ENCODE results near the gene HLA-DRB1.
"Not testable (repeated sequence)": the region's sequence is repeated elsewhere in the genome, so short reads cannot be mapped to it uniquely, and the experiment has no call there.

Gene HLA-DRB1

DNA sequence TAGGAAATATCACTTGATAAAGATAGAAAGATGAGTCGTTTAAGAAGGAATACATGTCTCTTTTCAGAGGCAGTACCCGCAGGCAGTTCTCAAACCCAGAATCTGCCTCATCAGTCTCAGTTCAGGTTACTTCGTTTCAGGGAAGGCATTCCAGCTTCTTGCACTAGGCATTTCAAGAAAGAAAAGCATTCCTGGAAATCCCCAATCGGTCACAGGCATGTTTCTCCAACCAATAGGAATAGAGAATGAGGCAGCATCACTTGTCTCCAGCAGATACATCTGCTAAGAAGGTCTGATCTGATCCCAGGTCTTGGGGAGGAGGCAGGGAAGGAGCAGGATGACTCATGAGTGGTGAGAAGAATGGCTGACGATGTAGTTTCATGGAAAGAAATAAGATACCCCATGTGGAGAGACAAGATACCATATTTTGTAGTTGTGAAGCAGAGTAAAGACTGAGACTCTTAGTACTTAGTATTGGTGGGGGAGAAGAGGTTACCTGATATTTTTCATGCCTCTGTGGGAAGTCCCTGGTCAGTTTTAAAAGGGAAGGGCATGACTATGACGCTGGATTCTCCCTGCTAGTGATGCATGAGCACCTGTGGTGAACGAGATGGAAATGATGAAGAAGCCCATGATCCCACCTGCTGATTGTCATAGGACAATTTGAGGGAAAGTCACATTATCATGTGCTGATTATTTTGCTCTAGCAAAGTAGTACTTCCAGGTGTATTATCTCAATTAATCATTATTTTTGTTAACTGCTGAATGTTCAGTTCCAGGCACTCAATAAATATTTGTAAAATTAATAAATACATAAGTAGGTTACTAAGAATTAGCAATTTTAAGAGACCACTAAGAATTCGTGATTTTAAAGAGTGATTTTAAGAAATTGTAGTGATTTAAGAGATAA is 20.3 kb upstream of the HLA-DRB1 start:
- peak; percentile 7 to 27 for DNase-seq (ENCODE audit: low read depth in 2 of 2)

DNA sequence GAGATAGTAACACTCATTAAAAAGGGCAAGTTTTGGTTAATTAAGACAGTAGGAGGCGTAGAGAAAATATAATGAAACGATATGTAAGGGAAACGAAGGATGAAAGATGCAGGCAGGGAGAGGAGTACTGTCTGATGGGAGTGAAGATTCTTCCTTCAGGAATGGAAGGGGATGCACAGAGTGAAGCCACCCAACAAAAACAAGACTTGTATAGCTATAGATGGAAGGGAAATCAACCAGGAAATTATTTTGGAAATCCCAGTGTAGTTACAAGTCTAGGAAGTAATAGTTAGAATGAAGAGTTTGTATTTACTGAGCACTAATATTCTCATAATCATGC is 19.7 kb upstream of the HLA-DRB1 start:
- no peak for DNase-seq (ENCODE audit: low read depth in 2 of 2)

- no peak for DNase-seq (ENCODE audit: low read depth in 2 of 2)
Measured at GRCh38 chr6:32608362-32608761, 18.7 kb upstream of the HLA-DRB1 start.

GRCh38 chr6:32607988-32608298 is 18.3 kb upstream of the HLA-DRB1 start:
- DNase-seq (ENCODE audit: low read depth in 2 of 2), result no peak

GRCh38 chr6:32607263-32607987 is 17.8 kb upstream of the HLA-DRB1 start:
- DNase-seq (ENCODE audit: low read depth in 2 of 2), result no peak

GRCh38 chr6:32604434-32604877 is 14.8 kb upstream of the HLA-DRB1 start:
- DNase-seq (ENCODE audit: low read depth in 2 of 2), result no peak

GRCh38 chr6:32603888-32604287 is 14.2 kb upstream of the HLA-DRB1 start:
- DNase-seq (ENCODE audit: low read depth in 2 of 2), result no peak

- DNase-seq (ENCODE audit: low read depth in 2 of 2), result no peak
Measured at GRCh38 chr6:32603222-32603621, 13.6 kb upstream of the HLA-DRB1 start.

- DNase-seq (ENCODE audit: low read depth in 2 of 2), result no peak
Measured at GRCh38 chr6:32602383-32602782, 12.7 kb upstream of the HLA-DRB1 start.

DNA sequence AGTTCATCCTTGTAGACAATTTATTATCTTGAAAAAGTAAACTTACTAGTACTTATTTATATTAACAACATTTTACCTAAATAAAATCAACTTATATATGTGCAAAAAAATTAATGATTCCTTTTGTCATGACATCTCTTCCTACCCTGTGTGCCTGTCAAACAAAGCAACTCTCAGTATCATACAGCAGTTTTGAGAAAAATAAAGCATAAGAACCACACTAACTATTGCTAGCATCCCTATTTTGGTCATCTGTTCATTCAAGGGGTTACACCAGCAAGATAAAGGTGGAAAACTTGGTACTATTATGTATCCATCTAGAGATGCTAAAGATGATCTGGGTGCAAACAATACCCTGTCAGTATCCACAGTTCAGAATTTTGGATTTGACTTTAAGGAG is 7.4 kb upstream of the HLA-DRB1 start:
- no peak for DNase-seq (ENCODE audit: low read depth in 2 of 2)

GRCh38 chr6:32590713-32591112 is 1.1 kb upstream of the HLA-DRB1 start:
- not testable (repeated sequence) for DNase-seq (ENCODE audit: low read depth in 2 of 2)

DNA sequence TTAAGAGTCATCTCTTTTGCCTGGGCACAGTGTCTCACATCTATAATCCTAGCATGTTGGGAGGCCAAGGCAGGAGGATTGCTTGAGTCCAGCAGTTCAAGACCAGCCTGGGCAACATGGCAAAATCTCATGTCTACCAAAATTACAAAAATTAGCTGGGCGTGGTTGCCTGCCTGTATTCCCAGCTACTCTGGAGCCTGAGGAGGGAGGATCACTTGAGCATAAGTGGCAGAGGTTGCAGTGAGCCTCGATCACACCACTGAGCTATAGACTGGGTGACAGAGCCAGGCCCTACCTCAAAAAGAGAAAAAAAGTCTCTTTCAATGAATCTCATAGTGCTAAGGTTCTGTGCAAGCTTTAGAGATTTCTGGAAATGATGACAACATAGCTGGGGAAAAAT is 1.5 kb downstream of the HLA-DRB1 start:
- no peak for DNase-seq (ENCODE audit: low read depth in 2 of 2)

- DNase-seq (ENCODE audit: low read depth in 2 of 2), result no peak
Measured at GRCh38 chr6:32583527-32583898, 6.1 kb downstream of the HLA-DRB1 start.

DNA sequence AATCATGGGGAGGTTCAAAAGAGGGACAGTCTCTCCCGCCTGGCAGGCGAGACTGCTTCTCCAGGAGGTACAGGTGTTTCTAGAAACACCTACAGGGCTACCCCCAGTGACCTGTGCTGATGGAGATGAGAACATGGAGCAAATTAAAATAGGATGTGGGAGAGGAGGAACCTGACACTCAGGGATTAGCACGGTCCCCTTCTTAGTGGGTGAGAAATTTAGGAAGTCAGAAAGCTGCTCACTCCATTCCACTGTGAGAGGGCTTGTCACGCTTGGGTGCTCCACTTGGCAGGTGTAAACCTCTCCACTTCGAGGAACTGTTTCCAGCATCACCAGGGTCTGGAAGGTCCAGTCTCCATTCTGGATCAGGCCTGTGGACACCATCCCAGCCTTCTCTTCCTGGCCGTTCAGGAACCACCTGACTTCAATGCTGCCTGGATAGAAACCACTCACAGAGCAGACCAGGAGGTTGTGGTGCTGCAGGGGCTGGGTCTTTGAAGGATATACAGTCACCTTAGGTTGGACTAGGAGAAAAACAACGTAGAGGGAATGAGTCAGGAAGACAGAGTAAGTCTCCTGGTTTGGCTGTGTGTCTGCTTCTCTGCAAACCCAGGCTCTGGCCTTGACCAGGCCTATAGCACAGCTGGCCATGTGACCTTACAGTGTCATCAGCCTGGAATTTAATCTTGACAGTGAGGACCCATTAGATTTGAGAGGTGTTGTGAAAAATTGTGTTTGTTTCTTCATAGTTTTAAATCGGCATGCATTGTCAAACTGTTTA is 8.1 kb downstream of the HLA-DRB1 start:
- DNase-seq (ENCODE audit: low read depth in 2 of 2), result no peak

DNA sequence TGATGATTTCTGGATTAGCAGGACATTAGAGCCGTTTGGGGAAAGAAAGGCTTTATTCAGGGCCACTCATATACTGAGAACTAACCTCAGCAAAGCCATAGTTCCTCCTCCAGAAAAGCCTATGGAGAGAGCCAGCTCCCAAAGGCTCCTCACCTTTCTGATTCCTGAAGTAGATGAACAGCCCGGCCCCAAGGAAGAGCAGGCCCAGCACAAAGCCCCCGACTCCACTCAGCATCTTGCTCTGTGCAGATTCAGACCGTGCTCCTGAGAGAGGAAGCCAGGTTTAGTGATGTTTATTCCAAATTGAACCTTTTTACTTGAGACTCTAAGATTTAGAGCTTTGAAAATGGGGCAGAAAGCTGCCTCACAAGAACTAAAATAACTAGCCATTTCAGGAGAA is 9.1 kb downstream of the HLA-DRB1 start:
- no peak for DNase-seq (ENCODE audit: low read depth in 2 of 2)

DNA sequence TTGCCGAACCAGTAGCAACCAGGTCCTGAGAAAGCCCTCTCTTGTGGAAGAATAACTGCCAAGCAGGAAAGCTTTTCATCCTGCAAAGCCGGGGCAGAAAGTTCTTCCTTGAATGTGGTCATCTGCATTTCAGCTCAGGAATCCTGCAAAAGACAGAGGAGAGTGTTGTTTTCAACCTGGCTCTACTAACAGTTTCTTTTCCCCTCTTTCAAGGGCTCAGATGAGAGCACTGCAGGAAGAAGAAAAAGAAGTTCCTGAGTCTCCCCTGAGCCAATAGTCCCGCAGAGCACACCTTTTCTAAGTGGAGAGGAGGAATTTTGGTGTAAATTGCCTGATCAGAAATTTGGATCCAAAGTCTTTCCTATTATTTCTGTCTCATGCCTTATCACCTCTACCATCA is 10.7 kb downstream of the HLA-DRB1 start:
- DNase-seq (ENCODE audit: low read depth in 2 of 2), result no peak

GRCh38 chr6:32577493-32577892 is 12.2 kb downstream of the HLA-DRB1 start:
- not testable (repeated sequence) for DNase-seq (ENCODE audit: low read depth in 2 of 2)

GRCh38 chr6:32576250-32576649 is 13.4 kb downstream of the HLA-DRB1 start:
- DNase-seq (ENCODE audit: low read depth in 2 of 2), result no peak

- DNase-seq (ENCODE audit: low read depth in 2 of 2), result no peak
Measured at GRCh38 chr6:32570363-32570905, 19.2 kb downstream of the HLA-DRB1 start.

GRCh38 chr6:32568561-32568960 is 21.1 kb downstream of the HLA-DRB1 start:
- no peak for DNase-seq (ENCODE audit: low read depth in 2 of 2)

DNA sequence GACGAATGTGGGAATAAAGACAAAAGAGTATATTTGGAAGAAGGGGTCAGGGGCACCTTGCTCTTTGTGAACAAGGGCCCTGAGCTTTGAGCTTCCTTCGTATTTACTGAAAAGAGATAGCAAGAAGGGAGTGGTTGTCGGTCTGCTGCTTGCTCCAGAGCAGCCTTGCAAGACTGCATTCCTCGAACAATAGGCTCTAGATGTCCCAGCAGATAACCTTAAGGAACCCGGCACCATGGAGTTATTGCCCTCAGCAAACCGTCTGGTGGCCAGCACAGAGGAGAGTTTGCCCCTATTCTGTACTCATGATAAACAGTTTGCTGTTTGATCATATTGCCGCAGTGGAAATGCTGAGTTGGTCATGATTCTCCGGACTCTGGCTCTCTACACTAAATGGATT is 22.7 kb downstream of the HLA-DRB1 start:
- DNase-seq (ENCODE audit: low read depth in 2 of 2), result no peak

DNA sequence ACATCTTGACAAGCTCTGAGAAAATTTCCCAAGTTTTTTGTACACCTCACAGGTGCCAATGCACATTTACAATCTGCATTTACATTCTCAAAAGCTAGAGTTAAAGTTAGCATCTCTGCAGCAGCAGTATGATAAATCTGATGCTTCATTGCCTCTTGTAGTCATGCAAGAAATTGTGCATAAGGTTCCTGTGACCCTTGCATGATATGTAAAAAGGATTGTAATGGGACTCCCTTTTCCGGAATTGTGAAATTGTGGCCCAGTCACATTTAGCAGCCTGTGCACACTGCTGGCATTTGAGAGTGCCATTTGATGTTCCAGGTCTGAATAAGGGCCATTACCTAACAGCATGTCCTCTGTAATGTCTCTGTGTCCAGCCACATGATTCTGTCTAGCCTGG is 24.1 kb downstream of the HLA-DRB1 start:
- DNase-seq (ENCODE audit: low read depth in 2 of 2), result no peak

Data from stimulated activated CD4-positive, alpha-beta T cell treated with anti-CD3 and anti-CD28 coated beads, Interleukin-12 subunit alpha, Interleukin-12 subunit beta, amount 100 ng/mL, for 24 hours (primary cell).